GM23338 (cell line): Measurements from ENCODE around the gene TYR. TPM values are rescaled to one million over a fixed set of nuclear protein-coding genes. Genes with fewer than 3 reads are reported as not detected.

Experiments
- ATAC-seq: fragments of 200-7000 bp; cut with Tn5 transposase; 3 replicates; pipeline ENCODE4 v1.9.1; 2020
- DNase-seq: peaks from one replicate; pipeline ENCODE4 v3.0.0-alpha.2; 2015; ENCODE audit warnings: low spot score
- H2AFZ ChIP-seq: fragments of 200-600 bp; sonication (generic); 2 replicates; pipeline ENCODE4 v1.8.0; 2016; ENCODE audit warnings: antibody characterized with exemption, mild to moderate bottlenecking, moderate library complexity
- H3F3A ChIP-seq: fragments of 200-600 bp; sonication (generic); replicated peaks from 2 replicates; pipeline ENCODE4 v1.8.0; 2017; ENCODE audit warnings: antibody characterized with exemption, mixed run types, low read depth
- H3K27ac ChIP-seq: fragments of 200-600 bp; sonication (generic); 2 replicates; pipeline ENCODE4 v1.6.1; 2016; ENCODE audit warnings: low read depth
- H3K27me3 ChIP-seq: fragments of 200-600 bp; sonication (generic); 2 replicates; pipeline ENCODE4 v1.8.0; 2016; ENCODE audit warnings: mild to moderate bottlenecking, mixed run types, moderate library complexity; ENCODE audit not compliant: insufficient read depth
- H3K36me3 ChIP-seq: fragments of 200-600 bp; sonication (generic); 2 replicates; pipeline ENCODE4 v1.8.0; 2016; ENCODE audit warnings: mild to moderate bottlenecking; ENCODE audit not compliant: insufficient read depth
- H3K4me1 ChIP-seq: fragments of 200-600 bp; sonication (generic); 2 replicates; pipeline ENCODE4 v1.8.0; 2016; ENCODE audit warnings: mild to moderate bottlenecking, moderate library complexity; ENCODE audit not compliant: insufficient read depth
- H3K4me2 ChIP-seq: fragments of 200-600 bp; sonication (generic); 2 replicates; pipeline ENCODE4 v1.7.1; 2017; ENCODE audit warnings: mixed run types
- H3K4me3 ChIP-seq: fragments of 200-600 bp; sonication (generic); 2 replicates; pipeline ENCODE4 v1.6.1; 2016; ENCODE audit warnings: mixed run types
- H3K79me2 ChIP-seq: fragments of 200-600 bp; sonication (generic); replicated peaks from 2 replicates; pipeline ENCODE4 v1.8.0; 2017; ENCODE audit warnings: mild to moderate bottlenecking; ENCODE audit not compliant: insufficient read depth
- H3K9me2 ChIP-seq: fragments of 200-600 bp; sonication (generic); 2 replicates; pipeline ENCODE4 v1.8.0; 2017; ENCODE audit not compliant: insufficient read depth
- H4K20me1 ChIP-seq: fragments of 200-600 bp; sonication (generic); replicated peaks from 2 replicates; pipeline ENCODE4 v1.8.0; 2017; ENCODE audit warnings: mild to moderate bottlenecking; ENCODE audit not compliant: insufficient read depth
- H3K27ac Mint-ChIP-seq: 2 replicates; pipeline ENCODE4 v1.8.0; 2020; ENCODE audit warnings: inconsistent platforms, mild to moderate bottlenecking, moderate library complexity, mixed read lengths
- H3K27me3 Mint-ChIP-seq: 3 replicates; pipeline ENCODE4 v1.8.0; 2022; ENCODE audit warnings: low read depth, mild to moderate bottlenecking, moderate library complexity, mixed read lengths, inconsistent platforms; ENCODE audit not compliant: insufficient read depth, poor library complexity
- H3K36me3 Mint-ChIP-seq: 3 replicates; pipeline ENCODE4 v1.8.0; 2021; ENCODE audit warnings: low read depth, mild to moderate bottlenecking, inconsistent platforms, moderate library complexity, mixed read lengths
- H3K4me1 Mint-ChIP-seq: 3 replicates; pipeline ENCODE4 v1.8.0; 2020; ENCODE audit warnings: mild to moderate bottlenecking, inconsistent platforms, mixed read lengths
- H3K4me3 Mint-ChIP-seq: 3 replicates; pipeline ENCODE4 v1.8.0; 2021; ENCODE audit warnings: moderate library complexity, mild to moderate bottlenecking, inconsistent platforms, mixed read lengths
- H3K9me3 Mint-ChIP-seq: 3 replicates; pipeline ENCODE4 v1.8.0; 2020; ENCODE audit warnings: moderate library complexity, mild to moderate bottlenecking, inconsistent platforms, mixed read lengths
- CREB1 ChIP-seq: fragments of 250-450 bp; sonication (Bioruptor Pico); IDR thresholded peaks from 2 replicates; pipeline ENCODE4 v1.5.0; 2020; ENCODE audit warnings: low read depth, mild to moderate bottlenecking, moderate library complexity
- EZH2 ChIP-seq: fragments of 200-600 bp; sonication (generic); IDR thresholded peaks from one replicate; pipeline ENCODE4 v1.8.0; 2017; ENCODE audit warnings: antibody characterized with exemption, mild to moderate bottlenecking, low read depth; ENCODE audit not compliant: unreplicated experiment
- EZH2phosphoT487 ChIP-seq: fragments of 200-600 bp; sonication (generic); IDR thresholded peaks from one replicate; pipeline ENCODE4 v1.8.1; 2018; ENCODE audit warnings: antibody characterized with exemption; ENCODE audit not compliant: unreplicated experiment
- JUNB ChIP-seq: IDR thresholded peaks from one replicate; pipeline ENCODE4 v1.6.1; 2016; ENCODE audit warnings: antibody characterized with exemption; ENCODE audit not compliant: unreplicated experiment
- NANOG ChIP-seq: IDR thresholded peaks from 2 replicates; pipeline ENCODE4 v1.6.1; 2016; ENCODE audit warnings: antibody characterized with exemption, borderline replicate concordance
- POLR2AphosphoS5 ChIP-seq: IDR thresholded peaks from 2 replicates; pipeline ENCODE4 v1.6.1; 2016; ENCODE audit warnings: antibody characterized with exemption, low read depth
- STAT1 ChIP-seq: IDR thresholded peaks from one replicate; pipeline ENCODE4 v1.6.1; 2016; ENCODE audit warnings: antibody characterized with exemption; ENCODE audit not compliant: unreplicated experiment
- ZNF114 ChIP-seq: fragments of 250-450 bp; sonication (Bioruptor Pico); IDR thresholded peaks from 2 replicates; pipeline ENCODE4 v1.5.0; 2020; ENCODE audit warnings: mild to moderate bottlenecking, moderate library complexity
- ZNF331 ChIP-seq: fragments of 250-450 bp; sonication (Bioruptor Pico); IDR thresholded peaks from 2 replicates; pipeline ENCODE4 v1.5.0; 2020; ENCODE audit warnings: low read depth, mild to moderate bottlenecking, moderate library complexity
- polyA plus RNA-seq: library from polyadenylated mRNA; unstranded; fragments of >200 nt; fragmentation: Nextera tagmentation; extraction: Ambion mirVana; gene quantifications from 2 replicates; pipeline ENCODE4 v1.2.1, GENCODE V29; 2016
- total RNA-seq: library from RNA; depleted of rRNA; stranded (reverse); fragments of >200 nt; shearing (Covaris generic); gene quantifications from 2 replicates; pipeline ENCODE4 v1.2.3, GENCODE V29; 2014
- TF ChIP-seq, protein P1 (sequence below), 2 experiments: fragments of 200-600 bp in 1 of 2; sonication (generic) in 1 of 2; conservative IDR thresholded peaks; 2 replicates each; pipeline versions ENCODE4 v1.5.1 to v1.6.1; 2016 to 2017; ENCODE audit warnings: antibody characterized with exemption in 2 of 2, low read depth in 2 of 2, mild to moderate bottlenecking in 2 of 2, moderate library complexity in 1 of 2
- TF ChIP-seq, protein P2 (sequence below): fragments of 250-450 bp; sonication (Bioruptor Pico); IDR thresholded peaks from 2 replicates; pipeline ENCODE4 v1.5.0; 2020; ENCODE audit warnings: mild to moderate bottlenecking, moderate library complexity
- TF ChIP-seq, protein P3 (sequence below): IDR thresholded peaks from 2 replicates; pipeline ENCODE4 v1.6.1; 2016; ENCODE audit warnings: antibody characterized with exemption

TYR gene
- total and polyA plus RNA-seq, 2 experiments from 2014 or later = 0.08 TPM; not detected in 1

DNA sequence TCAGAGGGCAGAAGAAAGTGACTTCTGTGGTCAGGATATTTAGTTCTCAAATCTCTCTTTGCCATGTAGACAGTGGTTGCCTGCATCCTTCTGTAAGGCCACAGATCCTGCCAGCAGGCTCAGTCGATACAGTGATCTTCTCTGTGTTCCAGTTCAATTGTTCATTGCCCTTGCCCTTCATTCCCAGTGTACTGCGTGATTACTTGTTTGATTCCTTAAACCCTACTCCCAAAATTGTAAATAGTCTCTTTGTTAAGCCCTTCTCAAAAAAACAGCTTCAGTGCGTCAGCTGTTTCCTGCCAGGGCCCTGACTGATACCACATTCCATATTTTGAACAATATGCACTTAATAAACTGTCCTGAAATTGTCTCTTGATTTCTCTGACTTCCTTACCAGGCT lies 9.3 kb upstream of the TYR start:
- Histone ChIP-seq H3K4me3 (no peak overlapping the region), H3K4me1 (no peaks in the 10 kb centered on the region), H3K4me2 (no peak overlapping the region), H3K79me2 (no peaks in the 10 kb centered on the region), H2AFZ (no peak overlapping the region; the same call in 1 of the 2 replicates), H3F3A (no peaks in the 10 kb centered on the region), H3K27ac (no peak overlapping the region), H3K9me2 (no peaks in the 10 kb centered on the region), H4K20me1 (no peaks in the 10 kb centered on the region), H3K36me3 (no peaks in the 10 kb centered on the region), H3K27me3 (no peaks in the 10 kb centered on the region)
- ATAC-seq (no peak), DNase-seq (no peak)
- H3K4me3 Mint-ChIP-seq = no peak overlapping the region
- TF ChIP-seq, protein P1, sequence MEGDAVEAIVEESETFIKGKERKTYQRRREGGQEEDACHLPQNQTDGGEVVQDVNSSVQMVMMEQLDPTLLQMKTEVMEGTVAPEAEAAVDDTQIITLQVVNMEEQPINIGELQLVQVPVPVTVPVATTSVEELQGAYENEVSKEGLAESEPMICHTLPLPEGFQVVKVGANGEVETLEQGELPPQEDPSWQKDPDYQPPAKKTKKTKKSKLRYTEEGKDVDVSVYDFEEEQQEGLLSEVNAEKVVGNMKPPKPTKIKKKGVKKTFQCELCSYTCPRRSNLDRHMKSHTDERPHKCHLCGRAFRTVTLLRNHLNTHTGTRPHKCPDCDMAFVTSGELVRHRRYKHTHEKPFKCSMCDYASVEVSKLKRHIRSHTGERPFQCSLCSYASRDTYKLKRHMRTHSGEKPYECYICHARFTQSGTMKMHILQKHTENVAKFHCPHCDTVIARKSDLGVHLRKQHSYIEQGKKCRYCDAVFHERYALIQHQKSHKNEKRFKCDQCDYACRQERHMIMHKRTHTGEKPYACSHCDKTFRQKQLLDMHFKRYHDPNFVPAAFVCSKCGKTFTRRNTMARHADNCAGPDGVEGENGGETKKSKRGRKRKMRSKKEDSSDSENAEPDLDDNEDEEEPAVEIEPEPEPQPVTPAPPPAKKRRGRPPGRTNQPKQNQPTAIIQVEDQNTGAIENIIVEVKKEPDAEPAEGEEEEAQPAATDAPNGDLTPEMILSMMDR (conservative IDR thresholded peaks at IDR 0.05; ENCODE audit: low read depth in 2 of 2) = no peak
- no peak for TF ChIP-seq STAT1
- TF ChIP-seq, protein P2, sequence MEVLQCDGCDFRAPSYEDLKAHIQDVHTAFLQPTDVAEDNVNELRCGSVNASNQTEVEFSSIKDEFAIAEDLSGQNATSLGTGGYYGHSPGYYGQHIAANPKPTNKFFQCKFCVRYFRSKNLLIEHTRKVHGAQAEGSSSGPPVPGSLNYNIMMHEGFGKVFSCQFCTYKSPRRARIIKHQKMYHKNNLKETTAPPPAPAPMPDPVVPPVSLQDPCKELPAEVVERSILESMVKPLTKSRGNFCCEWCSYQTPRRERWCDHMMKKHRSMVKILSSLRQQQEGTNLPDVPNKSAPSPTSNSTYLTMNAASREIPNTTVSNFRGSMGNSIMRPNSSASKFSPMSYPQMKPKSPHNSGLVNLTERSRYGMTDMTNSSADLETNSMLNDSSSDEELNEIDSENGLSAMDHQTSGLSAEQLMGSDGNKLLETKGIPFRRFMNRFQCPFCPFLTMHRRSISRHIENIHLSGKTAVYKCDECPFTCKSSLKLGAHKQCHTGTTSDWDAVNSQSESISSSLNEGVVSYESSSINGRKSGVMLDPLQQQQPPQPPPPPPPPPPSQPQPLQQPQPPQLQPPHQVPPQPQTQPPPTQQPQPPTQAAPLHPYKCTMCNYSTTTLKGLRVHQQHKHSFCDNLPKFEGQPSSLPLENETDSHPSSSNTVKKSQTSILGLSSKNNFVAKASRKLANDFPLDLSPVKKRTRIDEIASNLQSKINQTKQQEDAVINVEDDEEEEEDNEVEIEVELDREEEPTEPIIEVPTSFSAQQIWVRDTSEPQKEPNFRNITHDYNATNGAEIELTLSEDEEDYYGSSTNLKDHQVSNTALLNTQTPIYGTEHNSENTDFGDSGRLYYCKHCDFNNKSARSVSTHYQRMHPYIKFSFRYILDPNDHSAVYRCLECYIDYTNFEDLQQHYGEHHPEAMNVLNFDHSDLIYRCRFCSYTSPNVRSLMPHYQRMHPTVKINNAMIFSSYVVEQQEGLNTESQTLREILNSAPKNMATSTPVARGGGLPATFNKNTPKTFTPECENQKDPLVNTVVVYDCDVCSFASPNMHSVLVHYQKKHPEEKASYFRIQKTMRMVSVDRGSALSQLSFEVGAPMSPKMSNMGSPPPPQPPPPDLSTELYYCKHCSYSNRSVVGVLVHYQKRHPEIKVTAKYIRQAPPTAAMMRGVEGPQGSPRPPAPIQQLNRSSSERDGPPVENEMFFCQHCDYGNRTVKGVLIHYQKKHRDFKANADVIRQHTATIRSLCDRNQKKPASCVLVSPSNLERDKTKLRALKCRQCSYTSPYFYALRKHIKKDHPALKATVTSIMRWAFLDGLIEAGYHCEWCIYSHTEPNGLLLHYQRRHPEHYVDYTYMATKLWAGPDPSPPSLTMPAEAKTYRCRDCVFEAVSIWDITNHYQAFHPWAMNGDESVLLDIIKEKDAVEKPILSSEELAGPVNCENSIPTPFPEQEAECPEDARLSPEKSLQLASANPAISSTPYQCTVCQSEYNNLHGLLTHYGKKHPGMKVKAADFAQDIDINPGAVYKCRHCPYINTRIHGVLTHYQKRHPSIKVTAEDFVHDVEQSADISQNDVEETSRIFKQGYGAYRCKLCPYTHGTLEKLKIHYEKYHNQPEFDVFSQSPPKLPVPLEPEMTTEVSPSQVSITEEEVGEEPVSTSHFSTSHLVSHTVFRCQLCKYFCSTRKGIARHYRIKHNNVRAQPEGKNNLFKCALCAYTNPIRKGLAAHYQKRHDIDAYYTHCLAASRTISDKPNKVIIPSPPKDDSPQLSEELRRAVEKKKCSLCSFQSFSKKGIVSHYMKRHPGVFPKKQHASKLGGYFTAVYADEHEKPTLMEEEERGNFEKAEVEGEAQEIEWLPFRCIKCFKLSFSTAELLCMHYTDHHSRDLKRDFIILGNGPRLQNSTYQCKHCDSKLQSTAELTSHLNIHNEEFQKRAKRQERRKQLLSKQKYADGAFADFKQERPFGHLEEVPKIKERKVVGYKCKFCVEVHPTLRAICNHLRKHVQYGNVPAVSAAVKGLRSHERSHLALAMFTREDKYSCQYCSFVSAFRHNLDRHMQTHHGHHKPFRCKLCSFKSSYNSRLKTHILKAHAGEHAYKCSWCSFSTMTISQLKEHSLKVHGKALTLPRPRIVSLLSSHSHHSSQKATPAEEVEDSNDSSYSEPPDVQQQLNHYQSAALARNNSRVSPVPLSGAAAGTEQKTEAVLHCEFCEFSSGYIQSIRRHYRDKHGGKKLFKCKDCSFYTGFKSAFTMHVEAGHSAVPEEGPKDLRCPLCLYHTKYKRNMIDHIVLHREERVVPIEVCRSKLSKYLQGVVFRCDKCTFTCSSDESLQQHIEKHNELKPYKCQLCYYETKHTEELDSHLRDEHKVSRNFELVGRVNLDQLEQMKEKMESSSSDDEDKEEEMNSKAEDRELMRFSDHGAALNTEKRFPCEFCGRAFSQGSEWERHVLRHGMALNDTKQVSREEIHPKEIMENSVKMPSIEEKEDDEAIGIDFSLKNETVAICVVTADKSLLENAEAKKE (CRISPR knock-in tag) = no peak
- TF ChIP-seq, protein P3, sequence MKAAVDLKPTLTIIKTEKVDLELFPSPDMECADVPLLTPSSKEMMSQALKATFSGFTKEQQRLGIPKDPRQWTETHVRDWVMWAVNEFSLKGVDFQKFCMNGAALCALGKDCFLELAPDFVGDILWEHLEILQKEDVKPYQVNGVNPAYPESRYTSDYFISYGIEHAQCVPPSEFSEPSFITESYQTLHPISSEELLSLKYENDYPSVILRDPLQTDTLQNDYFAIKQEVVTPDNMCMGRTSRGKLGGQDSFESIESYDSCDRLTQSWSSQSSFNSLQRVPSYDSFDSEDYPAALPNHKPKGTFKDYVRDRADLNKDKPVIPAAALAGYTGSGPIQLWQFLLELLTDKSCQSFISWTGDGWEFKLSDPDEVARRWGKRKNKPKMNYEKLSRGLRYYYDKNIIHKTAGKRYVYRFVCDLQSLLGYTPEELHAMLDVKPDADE = no peak
- no peak for TF ChIP-seq NANOG
- no peak for TF ChIP-seq CREB1 (CRISPR knock-in tag)
- no peak for TF ChIP-seq ZNF114 (CRISPR knock-in tag)
- TF ChIP-seq EZH2 = no peak
- TF ChIP-seq EZH2phosphoT487 = no peak
- TF ChIP-seq ZNF331 (CRISPR knock-in tag) = no peak
- no peak for TF ChIP-seq POLR2AphosphoS5
- TF ChIP-seq JUNB = no peak
- no peaks in the 10 kb centered on the region for H3K36me3 Mint-ChIP-seq
- H3K4me1 Mint-ChIP-seq = peaks cover 9% of the 10 kb centered on the region
- H3K9me3 Mint-ChIP-seq = no peaks in the 10 kb centered on the region
- no peaks in the 10 kb centered on the region for H3K27me3 Mint-ChIP-seq
- no peak overlapping the region for H3K27ac Mint-ChIP-seq
